Measurements from ENCODE around the gene IQCM. TPM values are rescaled to one million over a fixed set of nuclear protein-coding genes. Genes with fewer than 3 reads are reported as not detected.
"Not testable (repeated sequence)": the region's sequence is repeated elsewhere in the genome, so short reads cannot be mapped to it uniquely, and the experiment has no call there.

IQCM gene
- total RNA-seq, 1 experiment from 2014 or later: 1.3 TPM

DNA sequence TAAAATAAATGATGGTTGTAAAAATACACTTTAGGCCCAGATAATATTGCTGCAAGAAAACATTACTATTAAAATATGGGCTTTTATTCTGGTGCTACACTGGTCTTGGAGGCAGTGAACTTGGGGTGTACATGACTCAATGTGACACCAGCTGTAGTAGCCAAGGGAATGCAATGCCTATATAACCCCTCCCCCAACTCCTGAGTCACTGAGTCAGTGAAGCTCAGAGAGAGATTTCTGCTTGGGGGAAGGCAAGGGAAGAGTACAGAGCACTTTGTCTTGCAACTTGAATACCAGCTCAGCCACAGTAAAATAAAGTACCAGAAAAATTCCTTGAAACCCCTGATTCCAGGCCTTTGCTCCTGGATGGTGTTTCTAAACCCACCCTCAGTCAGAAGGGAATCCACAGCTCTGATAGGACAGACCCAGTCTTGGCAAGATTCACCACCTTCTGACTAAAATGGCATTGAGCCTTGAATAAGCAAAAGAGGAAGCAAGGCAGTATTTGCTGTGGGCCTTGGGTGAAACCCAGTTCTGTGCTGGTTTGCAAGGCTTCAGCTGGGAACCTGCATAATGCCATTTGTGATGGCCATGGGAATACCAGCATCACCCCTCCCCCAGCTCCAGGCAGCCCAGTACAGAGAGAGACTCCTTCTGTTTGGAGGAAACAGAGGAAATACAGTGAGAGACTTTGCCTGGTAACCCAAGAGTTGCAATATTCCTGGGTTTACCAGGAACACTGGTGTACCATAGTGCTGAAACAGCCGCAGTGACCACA lies 209.9 kb downstream of the IQCM start:
- DNase-seq (ENCODE audit: extremely low read depth, low read depth): no peak

DNA sequence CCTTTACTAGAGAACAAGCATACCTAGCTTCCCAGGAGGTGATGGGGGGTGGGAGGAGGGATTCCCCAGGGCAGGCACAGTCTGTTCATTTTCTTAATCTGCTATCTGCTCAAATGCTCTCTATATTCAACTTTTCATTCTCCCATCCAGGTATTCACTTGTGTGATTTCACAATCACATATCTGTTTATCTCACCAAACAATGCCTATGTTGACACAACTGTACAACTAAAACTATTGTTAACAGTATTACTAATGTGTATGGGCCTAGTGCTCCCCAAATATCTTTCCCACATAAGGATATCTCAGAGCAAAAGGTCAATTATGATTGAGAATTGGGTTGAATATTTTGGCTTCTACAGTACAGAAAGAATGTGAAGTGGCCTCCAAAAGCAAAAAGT lies 210.8 kb downstream of the IQCM start:
- no peak for DNase-seq (ENCODE audit: extremely low read depth, low read depth)

DNA sequence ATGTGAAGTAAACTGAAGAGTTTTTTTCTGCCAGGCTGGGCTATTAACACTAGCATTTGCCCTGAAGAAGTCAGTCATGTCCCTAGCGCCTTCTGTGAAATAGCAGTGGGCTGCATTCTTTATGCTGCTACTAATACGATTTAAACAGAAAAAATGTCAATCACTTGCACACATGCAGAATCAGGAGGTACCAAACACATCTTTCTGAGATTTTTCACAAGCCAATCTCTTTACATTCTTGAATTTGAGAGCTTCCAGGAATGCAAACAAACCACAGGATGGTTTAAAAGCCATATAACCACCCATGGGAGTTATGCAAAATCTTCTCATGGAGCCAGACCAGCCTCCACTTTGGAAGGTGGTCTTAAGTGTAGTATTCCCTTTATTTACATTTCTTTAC lies 220.1 kb downstream of the IQCM start:
- DNase-seq (ENCODE audit: extremely low read depth, low read depth): no peak

DNA sequence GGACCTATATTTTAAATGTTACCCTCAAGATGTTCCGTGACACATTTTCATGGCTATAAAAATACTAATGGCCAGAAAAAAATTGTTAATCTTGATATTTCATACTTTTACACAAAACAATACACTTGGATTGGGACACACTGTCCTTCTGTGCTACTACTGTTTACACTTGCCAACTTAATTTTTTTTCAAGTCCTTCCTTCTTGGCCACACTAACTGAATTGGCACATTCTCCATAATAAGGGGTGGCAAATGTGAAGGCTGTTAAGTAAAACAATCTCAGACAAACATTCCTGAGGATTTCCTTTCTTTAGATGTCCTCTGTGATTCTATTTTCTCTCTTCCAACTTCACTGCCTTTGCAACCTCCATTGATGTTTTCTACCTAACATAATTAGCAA lies 225.8 kb downstream of the IQCM start:
- DNase-seq (ENCODE audit: extremely low read depth, low read depth): no peak

DNA sequence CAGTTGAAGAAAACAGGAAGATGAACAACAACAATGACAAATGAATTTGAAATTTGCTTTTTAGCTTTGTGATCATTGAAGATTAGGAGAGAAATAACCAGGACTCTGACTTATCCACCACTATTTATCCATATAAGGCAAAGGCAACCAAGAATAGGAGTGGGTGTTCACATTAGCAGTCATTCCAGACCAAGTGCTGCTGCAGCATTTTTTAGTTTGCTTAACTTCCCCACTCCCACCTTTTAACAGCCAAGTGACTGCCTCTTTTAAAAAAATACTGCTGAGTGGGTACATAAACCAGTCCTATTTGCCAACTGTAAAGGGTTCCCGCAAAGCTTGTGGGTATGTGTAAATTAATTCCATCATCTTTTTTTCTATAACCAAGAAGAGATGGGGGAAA lies 230.9 kb downstream of the IQCM start:
- no peak for DNase-seq (ENCODE audit: extremely low read depth, low read depth)

- no peak for DNase-seq (ENCODE audit: extremely low read depth, low read depth)
Measured at GRCh38 chr4:149574971-149575370, 240.7 kb downstream of the IQCM start.

DNA sequence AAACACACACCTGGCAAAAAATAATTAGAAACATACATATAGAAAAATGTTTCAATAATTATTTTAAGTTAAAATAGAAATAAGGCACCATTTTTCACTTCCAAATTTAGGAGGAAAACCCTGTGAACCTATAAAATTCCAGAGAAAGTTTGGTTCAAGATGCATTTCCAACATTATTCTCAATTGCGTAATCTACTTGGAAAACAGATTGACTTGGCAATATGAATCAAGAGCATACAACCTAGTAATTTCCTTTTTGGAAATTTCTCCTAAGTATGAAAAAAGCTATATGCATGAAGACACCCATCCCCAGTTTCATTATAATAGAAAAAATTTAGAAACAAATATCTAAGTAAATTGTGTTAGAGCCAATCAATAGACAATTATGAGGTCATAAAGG lies 242.9 kb downstream of the IQCM start:
- DNase-seq (ENCODE audit: extremely low read depth, low read depth): no peak

GRCh38 chr4:149555799-149556198 lies 259.8 kb downstream of the IQCM start:
- DNase-seq (ENCODE audit: extremely low read depth, low read depth): no peak

- DNase-seq (ENCODE audit: extremely low read depth, low read depth): no peak
Measured at GRCh38 chr4:149555146-149555545, 260.5 kb downstream of the IQCM start.

DNA sequence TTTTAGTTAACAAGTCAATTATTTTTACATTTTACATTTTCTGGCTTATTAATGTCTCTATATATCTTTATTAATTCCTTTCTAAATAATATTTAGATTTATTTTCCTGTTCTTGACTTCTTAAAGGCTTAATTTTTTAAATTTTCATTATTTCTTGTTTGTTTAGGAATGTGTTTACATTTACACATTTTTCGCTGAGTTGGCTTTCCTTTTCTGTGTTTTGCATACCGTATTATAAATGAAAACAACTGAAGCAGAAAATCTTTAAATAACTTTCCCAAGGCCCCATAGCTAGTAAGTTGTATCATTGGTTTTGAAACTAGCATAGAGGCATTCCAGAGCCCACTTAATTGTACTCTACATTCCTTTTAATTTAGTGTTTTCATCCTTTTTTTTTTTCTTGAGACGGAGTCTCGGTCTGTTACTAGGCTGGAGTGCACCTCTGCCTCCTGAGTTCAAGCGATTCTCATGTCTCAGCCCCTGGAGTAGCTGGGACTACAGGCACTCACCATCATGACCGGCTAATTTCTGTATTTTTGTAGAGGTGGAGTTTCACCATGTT lies 261.6 kb downstream of the IQCM start:
- no peak for DNase-seq (ENCODE audit: extremely low read depth, low read depth)

- DNase-seq (ENCODE audit: extremely low read depth, low read depth): no peak
Measured at GRCh38 chr4:149552601-149553000, 263.0 kb downstream of the IQCM start.

DNA sequence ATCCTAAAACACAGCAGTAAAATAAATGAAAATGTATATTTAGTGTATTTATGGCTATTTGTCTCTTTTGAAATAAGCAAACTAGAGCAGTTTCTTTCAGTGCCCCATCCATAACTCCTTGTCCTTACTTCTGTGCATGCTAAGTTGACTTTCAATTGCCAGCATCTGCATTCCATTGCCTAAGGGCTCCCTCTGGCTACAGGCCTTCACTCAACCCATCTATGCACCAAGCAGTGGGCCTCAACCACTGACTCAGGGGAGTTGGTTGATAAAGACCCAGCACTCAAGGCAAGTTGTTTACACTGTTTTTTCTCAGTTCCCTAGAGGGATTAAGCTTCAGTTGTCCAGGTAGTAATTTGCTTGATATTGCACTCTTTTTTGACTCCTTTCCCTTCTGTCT lies 265.7 kb downstream of the IQCM start:
- DNase-seq (ENCODE audit: extremely low read depth, low read depth): no peak

DNA sequence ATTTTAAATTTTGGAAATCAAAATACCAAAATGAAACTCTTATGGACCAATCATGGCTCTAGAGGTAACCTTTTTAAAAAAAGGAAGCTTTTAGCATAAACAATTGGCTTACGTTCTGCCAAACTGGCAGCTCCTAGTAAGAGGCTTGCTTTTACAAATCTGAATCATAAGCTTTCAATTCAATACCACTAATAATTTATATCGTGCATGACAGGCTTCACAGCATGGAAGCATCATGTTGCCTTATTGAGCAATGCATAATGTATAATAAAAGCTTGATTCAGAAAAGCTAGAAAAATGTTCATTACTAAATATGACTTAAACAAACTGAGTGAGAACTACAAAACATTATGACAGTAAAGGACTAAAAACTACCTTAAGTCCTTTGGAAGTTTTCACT lies 280.9 kb downstream of the IQCM start:
- no peak for DNase-seq (ENCODE audit: extremely low read depth, low read depth)

GRCh38 chr4:149531861-149532260 lies 283.8 kb downstream of the IQCM start:
- no peak for DNase-seq (ENCODE audit: extremely low read depth, low read depth)

DNA sequence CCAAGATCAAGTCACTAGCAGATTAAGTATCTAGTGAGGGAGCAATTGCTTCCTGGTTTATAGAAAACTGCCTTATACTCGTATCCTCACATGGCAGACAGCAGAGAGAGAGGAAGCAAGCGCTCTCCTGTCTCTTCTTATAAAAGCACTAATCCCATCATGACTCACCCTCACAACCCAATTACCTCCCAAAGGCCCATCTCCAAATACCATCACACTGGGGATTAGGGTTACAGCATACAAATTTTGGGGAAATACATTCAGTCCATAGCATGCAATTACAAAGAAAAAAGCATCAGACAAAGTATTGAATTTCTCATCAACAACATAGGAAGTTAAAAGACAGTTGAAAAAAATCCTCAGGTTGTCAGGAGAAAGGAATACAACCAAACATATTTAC lies 292.6 kb downstream of the IQCM start:
- no peak for DNase-seq (ENCODE audit: extremely low read depth, low read depth)

GRCh38 chr4:149521611-149522425 lies 293.8 kb downstream of the IQCM start:
- no peak for DNase-seq (ENCODE audit: extremely low read depth, low read depth)

GRCh38 chr4:149518471-149518870 lies 297.2 kb downstream of the IQCM start:
- no peak for DNase-seq (ENCODE audit: extremely low read depth, low read depth)

GRCh38 chr4:149513081-149513480 lies 302.6 kb downstream of the IQCM start:
- DNase-seq (ENCODE audit: extremely low read depth, low read depth): no peak

- no peak for DNase-seq (ENCODE audit: extremely low read depth, low read depth)
Measured at GRCh38 chr4:149512501-149512900, 303.1 kb downstream of the IQCM start.

DNA sequence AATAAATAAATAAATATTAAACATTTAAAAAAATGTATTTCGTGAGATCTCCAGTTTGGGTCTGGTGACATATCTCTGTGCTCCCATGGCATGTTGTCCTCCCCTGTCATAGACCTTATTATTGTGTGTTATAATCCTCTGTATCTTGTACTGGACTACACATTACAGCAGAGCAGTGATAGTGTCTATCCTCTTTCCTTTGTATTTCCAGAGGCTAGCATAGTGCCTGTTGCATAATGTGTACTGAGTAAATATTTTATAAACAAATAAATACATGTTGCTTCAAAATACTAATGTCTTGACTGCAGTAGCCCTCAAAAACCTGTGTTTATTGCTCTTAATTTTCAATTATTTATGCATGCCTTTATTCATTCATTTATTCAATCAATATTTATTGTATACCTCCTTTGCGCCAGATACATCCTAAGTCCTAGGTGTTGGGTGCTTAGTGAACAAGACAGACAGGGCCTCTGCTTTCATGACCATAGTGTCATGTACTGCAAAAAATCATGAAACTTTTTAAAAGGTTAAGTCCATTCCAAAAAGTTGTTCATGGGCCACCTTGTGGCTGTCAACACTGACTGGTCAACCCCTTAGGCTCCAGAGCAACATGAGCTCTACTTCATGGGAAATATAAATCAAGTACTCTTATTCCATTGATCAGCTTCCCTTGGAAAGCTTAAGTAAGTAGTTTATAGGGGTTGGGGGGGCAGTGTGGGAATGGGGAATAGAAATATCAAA lies 303.9 kb downstream of the IQCM start:
- no peak for DNase-seq (ENCODE audit: extremely low read depth, low read depth)

GRCh38 chr4:149507309-149507708 lies 308.3 kb downstream of the IQCM start:
- not testable (repeated sequence) for DNase-seq (ENCODE audit: extremely low read depth, low read depth)
